Memory B cell (primary cell): Measurements from ENCODE around the gene ZBTB16.

Source experiments
- ATAC-seq: fragments of 150-1000 bp; cut with Tn5 transposase; 2 replicates; pipeline ENCODE4 v1.10.0; 2021; ENCODE audit warnings: low read depth, mild to moderate bottlenecking, moderate library complexity
- DNase-seq, 2 donors: peaks; one replicate each; pipeline ENCODE4 v3.0.0; 2022; ENCODE audit warnings: low spot score in 2 of 2
- H3K27ac Mint-ChIP-seq: one replicate; pipeline ENCODE4 v1.8.0; 2022; ENCODE audit warnings: mild to moderate bottlenecking, moderate library complexity, mixed read lengths
- H3K27me3 Mint-ChIP-seq: one replicate; pipeline ENCODE4 v1.8.0; 2022; ENCODE audit warnings: mixed read lengths
- H3K36me3 Mint-ChIP-seq: one replicate; pipeline ENCODE4 v1.8.0; 2022; ENCODE audit warnings: mild to moderate bottlenecking, mixed read lengths
- H3K4me1 Mint-ChIP-seq: one replicate; pipeline ENCODE4 v1.8.0; 2022; ENCODE audit warnings: mixed read lengths
- H3K4me3 Mint-ChIP-seq: one replicate; pipeline ENCODE4 v1.8.0; 2022; ENCODE audit warnings: mild to moderate bottlenecking, moderate library complexity, mixed read lengths
- H3K9me3 Mint-ChIP-seq: one replicate; pipeline ENCODE4 v1.8.0; 2022; ENCODE audit warnings: mixed read lengths

Gene ZBTB16

DNA sequence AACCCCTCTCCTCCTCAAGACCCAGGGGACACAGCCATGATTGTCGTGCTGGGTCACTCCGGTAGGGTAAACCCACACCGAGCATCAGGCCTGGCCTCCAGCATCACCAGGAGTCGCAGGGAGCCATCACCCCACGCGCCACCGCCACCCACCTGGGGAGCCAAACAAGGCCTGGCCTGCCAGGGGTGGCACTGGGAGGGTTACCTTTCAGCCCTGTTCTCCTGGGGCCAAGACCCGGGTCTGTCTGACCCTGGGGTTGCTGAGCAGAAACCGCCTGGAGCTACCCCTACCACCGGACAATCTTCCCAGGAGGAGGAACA, 197.4 kb downstream of the ZBTB16 start:
- H3K4me1 Mint-ChIP-seq: peaks cover 11% of the 10 kb centered on the region
- H3K4me3 Mint-ChIP-seq: no peak overlapping the region
- ATAC-seq (no peak), DNase-seq (no peak)
- H3K27ac Mint-ChIP-seq: no peak overlapping the region
- H3K9me3 Mint-ChIP-seq: no peaks in the 10 kb centered on the region
- no peaks in the 10 kb centered on the region for H3K27me3 Mint-ChIP-seq
- no peaks in the 10 kb centered on the region for H3K36me3 Mint-ChIP-seq

DNA sequence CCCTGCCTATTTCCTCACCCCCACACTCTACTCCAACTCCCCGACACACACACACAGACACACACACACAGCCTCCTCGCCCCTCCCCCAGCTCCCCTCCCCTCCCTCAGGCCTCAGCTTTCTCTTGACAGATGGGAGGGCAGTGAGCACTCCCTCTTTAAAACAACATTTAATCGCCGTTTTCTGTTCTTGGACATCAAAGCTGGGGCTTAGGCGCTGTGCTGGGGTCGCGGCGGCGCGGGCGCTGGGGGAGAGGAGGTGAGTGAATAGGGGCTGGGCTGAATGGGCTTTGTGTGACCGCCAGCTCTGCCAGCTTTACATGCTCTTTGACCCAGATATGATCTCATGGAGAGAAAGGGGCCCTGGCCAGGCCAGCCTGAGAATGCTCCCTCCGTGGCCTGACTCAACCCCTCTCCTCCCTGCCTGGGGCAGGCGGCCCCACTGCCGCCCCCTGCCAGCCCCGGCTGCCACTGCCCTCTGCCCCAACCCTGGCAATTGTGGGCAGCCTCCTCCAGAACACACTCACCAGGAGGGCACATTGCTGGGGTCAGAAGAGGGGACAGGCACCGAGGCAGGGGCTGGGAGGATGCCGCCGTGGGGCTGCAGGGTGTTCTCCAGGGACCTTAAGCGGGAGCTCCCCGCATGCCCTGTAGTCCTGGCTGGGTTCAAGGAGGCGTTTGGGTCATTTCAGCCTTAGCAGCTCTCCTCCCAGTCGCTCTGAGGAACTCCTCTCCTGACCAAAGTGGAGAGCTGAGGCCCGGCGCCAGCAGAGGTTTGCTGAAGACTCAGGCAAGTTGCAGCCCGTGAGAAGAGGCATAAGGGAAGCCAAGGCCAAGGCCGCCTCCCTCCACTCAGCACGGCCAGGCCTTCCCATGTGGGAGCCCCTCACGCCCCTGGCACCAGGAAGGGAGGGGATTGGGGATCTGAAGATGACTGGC, 198.4 kb downstream of the ZBTB16 start:
- Mint-ChIP-seq H3K9me3 (no peaks in the 10 kb centered on the region), H3K27me3 (no peaks in the 10 kb centered on the region), H3K27ac (peak overlapping the region; percentile 64), H3K36me3 (no peaks in the 10 kb centered on the region), H3K4me1 (peaks cover 11% of the 10 kb centered on the region), H3K4me3 (no peak overlapping the region)
- ATAC-seq (no peak), DNase-seq (no peak)

DNA sequence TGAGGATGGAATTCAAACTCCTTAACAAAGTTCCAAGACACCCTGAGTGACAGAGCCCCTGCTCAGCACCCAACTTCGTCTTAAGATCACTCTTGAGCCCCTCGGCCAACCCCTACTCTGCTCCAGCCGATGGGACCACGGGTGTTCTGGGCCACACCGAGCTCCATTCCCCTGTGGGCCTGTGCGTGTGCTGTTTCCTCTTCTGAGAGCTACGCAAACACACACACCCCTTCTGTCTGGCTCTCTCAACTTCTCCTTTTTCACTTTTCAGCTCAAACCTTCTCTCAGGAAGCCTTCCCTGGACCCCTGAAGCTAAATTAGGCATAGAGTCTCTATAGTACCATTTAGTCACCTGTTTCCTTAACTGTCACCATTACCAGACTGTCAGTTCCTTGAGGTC, 199.2 kb downstream of the ZBTB16 start:
- Mint-ChIP-seq H3K4me3 (no peak overlapping the region), H3K27ac (peak overlapping the region; percentile 64), H3K9me3 (no peaks in the 10 kb centered on the region), H3K4me1 (peaks cover 11% of the 10 kb centered on the region), H3K27me3 (no peaks in the 10 kb centered on the region), H3K36me3 (no peaks in the 10 kb centered on the region)
- peak; percentile 87 for ATAC-seq
- peak; percentile 35 to 40 for DNase-seq

DNA sequence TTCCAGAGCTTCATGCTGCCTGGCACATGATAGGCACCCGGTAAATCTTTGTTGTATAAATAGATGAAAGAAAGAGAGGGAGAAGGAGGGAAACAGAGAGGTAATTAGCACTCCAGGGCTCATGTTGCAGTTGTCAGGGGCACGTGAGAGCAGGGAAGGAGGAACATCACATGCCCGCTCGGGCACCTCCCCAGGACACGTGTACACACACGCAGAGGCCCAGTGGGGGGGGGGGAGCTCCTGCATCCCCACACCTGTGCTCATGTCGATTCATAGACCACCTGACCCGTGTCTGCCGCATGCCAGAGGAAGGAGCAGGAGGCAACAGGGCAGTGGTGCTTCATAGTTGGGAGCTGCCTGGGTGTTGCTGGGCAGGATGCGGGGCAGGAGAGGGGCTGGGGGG, 199.6 kb downstream of the ZBTB16 start:
- H3K27ac Mint-ChIP-seq: peak overlapping the region; percentile 64
- H3K9me3 Mint-ChIP-seq: no peaks in the 10 kb centered on the region
- peaks cover 11% of the 10 kb centered on the region for H3K4me1 Mint-ChIP-seq
- ATAC-seq (peak; percentile 36), DNase-seq (peak in 1 of 2 donors; percentile 26)
- H3K36me3 Mint-ChIP-seq: no peaks in the 10 kb centered on the region
- H3K27me3 Mint-ChIP-seq: no peaks in the 10 kb centered on the region
- no peak overlapping the region for H3K4me3 Mint-ChIP-seq

DNA sequence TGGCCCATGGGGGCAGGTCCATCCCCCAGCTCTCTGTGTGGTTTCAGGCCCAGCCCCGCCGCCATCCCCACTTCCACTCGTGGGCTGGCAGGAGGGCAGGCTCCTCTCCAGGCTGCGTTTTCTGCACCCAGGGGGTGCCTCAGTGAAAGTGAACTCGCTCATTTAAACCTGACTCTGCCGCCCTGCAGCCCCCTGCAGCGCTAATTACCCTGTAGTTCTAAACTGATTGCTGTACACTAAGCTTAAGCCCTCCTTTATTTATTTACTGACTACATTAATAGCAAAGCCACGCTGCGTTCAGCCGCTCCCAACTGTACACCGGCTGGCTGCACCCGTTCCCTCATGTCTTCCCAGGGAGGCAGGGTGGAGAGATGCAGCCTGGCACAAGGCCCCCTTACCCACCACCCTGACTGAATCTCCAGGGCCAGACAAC, 200.1 kb downstream of the ZBTB16 start:
- Mint-ChIP-seq H3K9me3 (no peaks in the 10 kb centered on the region), H3K27me3 (no peaks in the 10 kb centered on the region), H3K36me3 (no peaks in the 10 kb centered on the region), H3K4me1 (peaks cover 11% of the 10 kb centered on the region), H3K27ac (no peak overlapping the region), H3K4me3 (no peak overlapping the region)
- ATAC-seq (no peak), DNase-seq (no peak)

DNA sequence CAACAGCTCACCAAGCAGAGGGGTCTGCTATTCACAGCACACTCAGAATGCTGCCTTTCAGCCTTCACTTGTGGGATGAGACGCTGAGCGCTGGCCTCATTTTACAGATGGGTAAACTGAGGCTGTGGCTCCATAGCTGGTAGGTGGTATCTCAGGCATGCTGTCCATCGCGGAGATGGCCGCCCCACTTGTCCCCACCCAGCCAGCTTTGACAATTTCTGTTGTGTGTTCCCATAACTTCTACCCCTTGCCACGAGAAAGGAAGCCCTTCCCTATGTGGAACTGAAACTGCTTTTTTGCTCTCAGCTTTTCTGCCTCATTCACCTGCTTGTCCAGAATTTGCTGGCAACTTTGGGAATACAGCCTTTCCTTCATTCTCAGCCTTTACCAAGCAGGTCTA, 200.6 kb downstream of the ZBTB16 start:
- peaks cover 11% of the 10 kb centered on the region for H3K4me1 Mint-ChIP-seq
- no peak overlapping the region for H3K4me3 Mint-ChIP-seq
- DNase-seq (no peak), ATAC-seq (no peak)
- no peak overlapping the region for H3K27ac Mint-ChIP-seq
- no peaks in the 10 kb centered on the region for H3K27me3 Mint-ChIP-seq
- H3K9me3 Mint-ChIP-seq: no peaks in the 10 kb centered on the region
- H3K36me3 Mint-ChIP-seq: no peaks in the 10 kb centered on the region

DNA sequence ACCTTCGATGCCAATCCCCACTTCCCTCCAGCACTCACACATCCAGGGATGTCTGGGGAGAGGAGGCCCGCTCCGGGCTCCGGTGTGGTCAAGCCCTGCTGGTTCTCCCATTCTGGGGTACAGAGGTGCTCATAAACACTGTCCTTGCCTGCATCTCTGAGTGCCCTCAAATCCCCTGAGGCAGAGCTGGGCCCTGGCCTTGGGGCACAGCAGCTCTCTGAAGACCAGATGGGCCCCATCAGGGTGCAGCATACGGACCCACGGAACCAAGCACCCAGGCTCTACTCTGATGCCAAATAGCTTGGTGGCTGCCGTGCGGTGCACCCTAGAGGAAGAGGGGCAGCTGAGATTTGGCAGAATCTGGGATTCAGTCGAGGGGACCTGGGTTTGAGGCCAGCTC, 201.0 kb downstream of the ZBTB16 start:
- no peaks in the 10 kb centered on the region for H3K9me3 Mint-ChIP-seq

DNA sequence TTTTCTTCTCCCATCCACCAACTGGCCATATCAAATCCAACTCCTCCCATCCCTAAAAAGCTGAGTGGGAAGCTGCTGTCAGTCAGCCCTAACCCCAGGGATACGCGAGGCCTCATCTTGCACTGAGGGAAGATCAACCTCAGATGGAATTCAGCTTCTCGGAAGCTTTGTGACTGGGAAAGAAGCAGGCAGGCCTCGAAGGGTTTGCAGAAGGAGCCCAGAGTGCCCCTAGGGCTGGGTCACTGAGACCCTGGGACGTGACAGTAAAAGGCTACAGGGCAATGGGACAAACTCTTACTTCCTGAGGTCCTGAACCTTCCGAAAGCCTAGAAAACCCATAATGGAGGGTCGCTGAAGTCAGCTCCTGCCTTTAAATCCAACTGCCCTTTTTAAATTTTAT, 202.3 kb downstream of the ZBTB16 start:
- H3K27ac Mint-ChIP-seq: no peak overlapping the region
- no peaks in the 10 kb centered on the region for H3K36me3 Mint-ChIP-seq
- H3K4me1 Mint-ChIP-seq: peaks cover 11% of the 10 kb centered on the region
- DNase-seq: no peak
- no peaks in the 10 kb centered on the region for H3K9me3 Mint-ChIP-seq
- no peaks in the 10 kb centered on the region for H3K27me3 Mint-ChIP-seq
- no peak overlapping the region for H3K4me3 Mint-ChIP-seq
- no peak for ATAC-seq

More for the DNA sequence above, 201.0 kb downstream of the ZBTB16 start:
- ATAC-seq (no peak), DNase-seq (peak; percentile 3 to 18)
- Mint-ChIP-seq H3K36me3 (no peaks in the 10 kb centered on the region), H3K27ac (no peak overlapping the region), H3K4me1 (peaks cover 11% of the 10 kb centered on the region), H3K27me3 (no peaks in the 10 kb centered on the region), H3K4me3 (no peak overlapping the region)

DNA sequence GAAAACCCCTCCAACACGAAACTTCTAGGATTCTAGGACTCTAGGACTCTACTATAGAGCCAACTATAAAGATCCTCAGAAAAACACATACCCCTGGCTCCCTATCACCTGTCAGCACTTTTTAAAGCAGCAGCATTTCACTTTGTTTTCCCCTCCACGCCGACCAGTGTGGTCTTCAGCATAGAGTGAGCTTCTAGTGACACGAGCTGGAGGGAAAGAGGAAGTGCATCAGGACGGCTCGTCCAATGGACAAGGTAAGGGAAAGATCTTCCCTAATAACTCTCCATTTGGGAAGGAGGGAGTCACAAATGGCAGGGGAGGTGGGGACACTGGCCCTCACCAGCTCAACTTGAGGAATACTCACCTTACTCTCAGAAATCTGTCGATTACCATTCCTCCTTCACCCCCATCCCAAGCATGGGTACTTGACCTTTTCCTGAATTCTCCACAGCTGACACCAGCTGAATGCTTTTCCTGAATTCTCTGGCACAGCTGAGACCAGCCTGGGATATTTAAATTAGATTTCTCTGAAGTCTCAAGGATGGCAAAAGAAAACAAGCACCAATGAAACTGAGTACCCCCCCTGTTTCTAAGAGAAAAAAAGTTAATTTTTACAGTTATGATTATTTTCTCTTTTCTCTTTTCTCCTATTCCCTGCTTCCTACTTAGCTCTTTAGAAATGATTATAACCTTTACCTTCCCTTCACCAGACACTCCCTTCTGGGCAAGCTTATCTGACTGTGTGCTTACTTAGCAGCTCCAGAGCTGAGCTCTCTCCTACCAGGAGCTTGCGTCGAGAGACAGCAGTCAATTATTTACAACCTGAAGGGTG, 203.4 kb downstream of the ZBTB16 start:
- Mint-ChIP-seq H3K27me3 (no peaks in the 10 kb centered on the region), H3K4me3 (no peak overlapping the region), H3K9me3 (no peaks in the 10 kb centered on the region), H3K4me1 (peaks cover 11% of the 10 kb centered on the region), H3K27ac (no peak overlapping the region), H3K36me3 (no peaks in the 10 kb centered on the region)
- DNase-seq (peak; percentile 18 to 27), ATAC-seq (peak; percentile 28)

DNA sequence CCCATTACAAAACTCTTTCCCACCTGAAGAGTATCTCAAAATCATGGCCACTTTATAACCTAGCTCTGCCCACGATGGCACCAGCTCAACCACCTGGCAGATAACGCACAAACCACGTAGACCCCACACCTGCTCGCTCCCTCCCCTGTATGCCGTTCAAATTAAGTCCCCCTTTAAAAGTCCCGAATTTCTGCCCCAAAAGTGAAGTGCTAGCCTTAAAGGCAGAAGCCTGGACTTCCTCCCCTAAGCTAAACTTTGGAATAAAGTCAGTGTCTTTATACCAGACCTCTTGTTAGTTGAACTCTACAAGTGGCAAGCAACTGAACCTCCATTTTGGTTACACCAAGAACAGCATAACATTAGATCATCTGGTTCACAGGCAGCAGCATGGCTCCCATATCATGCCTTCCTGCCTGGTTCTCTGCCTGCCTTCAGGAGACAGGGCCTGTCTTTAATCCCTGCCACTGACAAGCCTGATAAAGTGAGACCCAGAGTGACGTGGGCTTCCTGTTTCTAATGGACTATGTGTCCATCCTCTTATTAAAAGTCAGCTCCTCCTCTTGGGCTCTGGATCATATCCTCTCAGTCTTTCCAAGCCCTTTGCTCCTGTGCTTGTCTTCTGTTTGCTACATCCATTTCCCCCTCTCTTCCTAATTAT, 204.1 kb downstream of the ZBTB16 start:
- DNase-seq: no peak
- Mint-ChIP-seq H3K36me3 (no peaks in the 10 kb centered on the region), H3K9me3 (no peaks in the 10 kb centered on the region), H3K4me3 (no peak overlapping the region), H3K4me1 (peaks cover 9% of the 10 kb centered on the region), H3K27me3 (no peaks in the 10 kb centered on the region), H3K27ac (no peak overlapping the region)
- ATAC-seq: no peak

DNA sequence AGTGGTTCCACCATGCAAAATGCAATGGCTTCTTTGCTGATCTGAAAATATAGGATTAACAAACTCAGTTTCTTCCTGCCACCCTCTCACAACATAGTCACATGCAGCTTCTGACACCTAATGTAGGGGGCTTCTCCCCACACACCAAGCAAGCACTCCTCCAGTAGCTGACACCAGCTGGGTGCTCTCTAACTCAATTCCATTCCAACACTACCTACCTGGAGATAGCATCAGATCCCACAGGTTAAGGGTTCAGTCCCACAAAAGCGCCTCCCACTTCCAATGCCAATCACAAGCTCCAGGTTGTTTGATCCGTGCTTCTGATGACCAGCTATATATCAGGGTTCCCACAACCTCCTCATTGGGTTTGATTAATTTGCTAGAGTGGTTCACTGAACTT, 204.9 kb downstream of the ZBTB16 start:
- H3K27me3 Mint-ChIP-seq: peaks cover 3% of the 10 kb centered on the region
- H3K9me3 Mint-ChIP-seq: no peaks in the 10 kb centered on the region
- peaks cover 4% of the 10 kb centered on the region for H3K4me1 Mint-ChIP-seq
- H3K27ac Mint-ChIP-seq: no peak overlapping the region
- H3K4me3 Mint-ChIP-seq: no peak overlapping the region
- ATAC-seq (no peak), DNase-seq (no peak)
- H3K36me3 Mint-ChIP-seq: no peaks in the 10 kb centered on the region

DNA sequence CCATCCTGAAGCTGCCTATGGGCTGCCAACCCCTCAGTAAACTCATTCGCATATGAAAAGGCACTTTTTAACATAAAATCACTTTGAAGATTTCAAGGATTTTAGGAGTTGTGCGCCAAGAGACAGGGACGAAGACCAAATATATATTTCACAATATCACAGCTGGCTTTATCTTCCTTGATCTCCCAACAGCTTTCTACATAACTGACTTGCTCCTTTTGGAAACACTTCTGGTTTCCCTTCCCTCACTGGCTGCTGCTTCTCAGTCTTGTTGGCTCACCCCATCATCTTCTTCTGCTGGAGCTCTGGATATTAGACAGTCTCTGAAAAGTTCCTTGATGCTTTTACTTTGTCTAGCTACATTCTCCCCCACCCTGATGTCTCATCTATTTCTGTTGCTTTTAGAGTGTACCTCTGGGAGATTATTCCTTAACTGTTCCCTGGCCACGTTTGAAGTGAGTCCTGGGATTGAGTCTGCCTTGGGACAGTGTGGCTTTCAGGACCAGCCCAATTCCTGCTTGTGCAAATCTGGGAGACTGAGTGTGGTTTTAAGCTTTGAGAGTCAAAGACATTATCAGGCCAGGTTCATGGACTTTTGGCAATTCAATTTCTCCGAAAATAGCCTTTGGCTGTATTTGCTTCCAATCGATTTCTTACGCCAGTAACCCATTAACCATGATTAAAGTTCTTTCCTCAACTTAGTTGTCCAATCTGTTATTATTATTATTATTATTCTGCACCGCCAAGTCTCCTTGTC, 205.8 kb downstream of the ZBTB16 start:
- no peak overlapping the region for H3K4me3 Mint-ChIP-seq
- H3K9me3 Mint-ChIP-seq: no peaks in the 10 kb centered on the region
- no peak overlapping the region for H3K27ac Mint-ChIP-seq
- no peak for ATAC-seq
- H3K27me3 Mint-ChIP-seq: peaks cover 4% of the 10 kb centered on the region
- no peak for DNase-seq
- peaks cover 2% of the 10 kb centered on the region for H3K4me1 Mint-ChIP-seq
- H3K36me3 Mint-ChIP-seq: no peaks in the 10 kb centered on the region

DNA sequence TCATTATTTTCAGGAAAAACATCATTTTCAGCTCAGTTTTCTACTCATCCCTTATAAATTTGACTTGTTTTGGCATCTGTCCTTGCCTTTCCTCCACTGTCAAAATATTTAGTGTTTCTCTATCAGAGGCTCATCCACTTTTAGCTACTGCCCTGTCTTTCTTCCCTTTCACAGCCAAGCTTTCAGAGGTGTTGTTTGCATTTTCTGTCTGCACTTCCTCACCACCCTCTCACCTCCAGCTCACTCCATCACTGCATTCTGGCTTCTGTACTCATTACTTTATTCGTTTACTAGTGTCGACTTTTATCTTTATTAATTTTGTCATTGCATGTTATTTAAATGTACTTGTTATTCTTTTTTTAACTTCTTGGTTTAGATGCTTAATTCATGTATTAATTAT, 210.0 kb downstream of the ZBTB16 start:
- H3K27ac Mint-ChIP-seq: no peak overlapping the region
- DNase-seq (no peak), ATAC-seq (no peak)
- no peaks in the 10 kb centered on the region for H3K36me3 Mint-ChIP-seq
- H3K27me3 Mint-ChIP-seq: peaks cover 9% of the 10 kb centered on the region
- H3K4me1 Mint-ChIP-seq: no peaks in the 10 kb centered on the region
- H3K4me3 Mint-ChIP-seq: no peak overlapping the region
- no peaks in the 10 kb centered on the region for H3K9me3 Mint-ChIP-seq
